ENCODE results near the gene CUX1. TPM values are rescaled to one million over a fixed set of nuclear protein-coding genes. Genes with fewer than 3 reads are reported as not detected.

CUX1 gene
- total and polyA plus RNA-seq, 9 donors, result 42.2 to 151 (median 126) TPM

DNA sequence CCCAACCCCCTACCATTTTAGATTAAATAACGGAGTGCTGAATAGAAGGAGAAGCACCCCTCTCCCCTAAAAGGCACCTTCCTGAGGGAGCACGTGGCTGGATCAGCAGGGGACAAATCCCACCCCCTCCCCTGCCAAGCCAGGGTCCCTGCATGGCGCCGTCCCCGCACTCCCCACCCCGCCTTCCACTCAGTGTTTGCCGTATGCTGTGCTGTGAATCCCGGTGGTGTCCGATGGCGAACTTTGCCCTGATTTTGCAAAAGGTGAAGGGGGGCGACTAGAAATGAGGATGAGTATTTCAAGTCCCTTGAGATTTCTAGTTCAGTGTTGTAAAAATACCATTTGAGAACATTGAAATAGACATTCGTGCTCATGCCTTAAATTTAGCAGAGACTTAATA, 385.8 kb downstream of the CUX1 start:
- intact Hi-C loops (cut with DNase I), result no loop called here
- DNase-seq, result no peak
- Histone ChIP-seq H3K27me3 (no peaks in the 10 kb centered on the region), H3K27ac (no peak overlapping the region), H3K36me3 (no peaks in the 10 kb centered on the region), H3K9me3 (no peaks in the 10 kb centered on the region), H3K4me3 (no peak overlapping the region), H3K4me1 (ENCODE audit: insufficient read depth) (no peaks in the 10 kb centered on the region)
- TF ChIP-seq EP300 (IDR thresholded peaks at IDR 0.05), result no peak
- TF ChIP-seq POLR2A (IDR thresholded peaks at IDR 0.05), result no peak
- TF ChIP-seq, protein P1, sequence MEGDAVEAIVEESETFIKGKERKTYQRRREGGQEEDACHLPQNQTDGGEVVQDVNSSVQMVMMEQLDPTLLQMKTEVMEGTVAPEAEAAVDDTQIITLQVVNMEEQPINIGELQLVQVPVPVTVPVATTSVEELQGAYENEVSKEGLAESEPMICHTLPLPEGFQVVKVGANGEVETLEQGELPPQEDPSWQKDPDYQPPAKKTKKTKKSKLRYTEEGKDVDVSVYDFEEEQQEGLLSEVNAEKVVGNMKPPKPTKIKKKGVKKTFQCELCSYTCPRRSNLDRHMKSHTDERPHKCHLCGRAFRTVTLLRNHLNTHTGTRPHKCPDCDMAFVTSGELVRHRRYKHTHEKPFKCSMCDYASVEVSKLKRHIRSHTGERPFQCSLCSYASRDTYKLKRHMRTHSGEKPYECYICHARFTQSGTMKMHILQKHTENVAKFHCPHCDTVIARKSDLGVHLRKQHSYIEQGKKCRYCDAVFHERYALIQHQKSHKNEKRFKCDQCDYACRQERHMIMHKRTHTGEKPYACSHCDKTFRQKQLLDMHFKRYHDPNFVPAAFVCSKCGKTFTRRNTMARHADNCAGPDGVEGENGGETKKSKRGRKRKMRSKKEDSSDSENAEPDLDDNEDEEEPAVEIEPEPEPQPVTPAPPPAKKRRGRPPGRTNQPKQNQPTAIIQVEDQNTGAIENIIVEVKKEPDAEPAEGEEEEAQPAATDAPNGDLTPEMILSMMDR (IDR thresholded peaks at IDR 0.05), result no peak
- 76 to 80% (median 77%) methylated on average over 12 of the region's 12 CpGs for WGBS, 3 donors

DNA sequence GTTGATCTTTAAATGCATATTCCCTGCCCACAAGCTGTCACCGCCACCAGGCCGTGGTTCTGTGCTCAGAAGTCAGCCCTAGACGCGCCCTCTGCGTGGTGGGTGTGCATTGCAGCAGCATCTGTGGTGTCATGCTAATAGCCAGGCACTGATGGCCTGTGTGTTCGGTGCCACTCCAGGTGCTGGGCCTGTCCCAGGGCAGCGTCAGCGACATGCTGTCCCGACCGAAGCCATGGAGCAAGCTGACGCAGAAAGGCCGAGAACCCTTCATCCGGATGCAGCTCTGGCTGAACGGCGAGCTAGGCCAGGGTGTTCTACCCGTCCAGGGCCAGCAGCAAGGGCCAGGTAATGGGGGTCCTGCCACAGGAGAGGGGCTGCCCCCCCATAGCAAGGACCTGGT, 386.8 kb downstream of the CUX1 start:
- Histone ChIP-seq H3K9me3 (no peaks in the 10 kb centered on the region), H3K4me3 (no peak overlapping the region), H3K4me1 (ENCODE audit: insufficient read depth) (no peaks in the 10 kb centered on the region), H3K27me3 (no peaks in the 10 kb centered on the region), H3K27ac (no peak overlapping the region), H3K36me3 (no peaks in the 10 kb centered on the region)
- WGBS, 3 donors, result 92 to 97% (median 96%) methylated on average over 7 to 16 of the region's 16 CpGs
- no peak for DNase-seq
- TF ChIP-seq POLR2A (IDR thresholded peaks at IDR 0.05) (no peak), EP300 (IDR thresholded peaks at IDR 0.05) (no peak)
- TF ChIP-seq, protein P1 (IDR thresholded peaks at IDR 0.05), result no peak
- intact Hi-C loops (cut with DNase I), result no loop called here

DNA sequence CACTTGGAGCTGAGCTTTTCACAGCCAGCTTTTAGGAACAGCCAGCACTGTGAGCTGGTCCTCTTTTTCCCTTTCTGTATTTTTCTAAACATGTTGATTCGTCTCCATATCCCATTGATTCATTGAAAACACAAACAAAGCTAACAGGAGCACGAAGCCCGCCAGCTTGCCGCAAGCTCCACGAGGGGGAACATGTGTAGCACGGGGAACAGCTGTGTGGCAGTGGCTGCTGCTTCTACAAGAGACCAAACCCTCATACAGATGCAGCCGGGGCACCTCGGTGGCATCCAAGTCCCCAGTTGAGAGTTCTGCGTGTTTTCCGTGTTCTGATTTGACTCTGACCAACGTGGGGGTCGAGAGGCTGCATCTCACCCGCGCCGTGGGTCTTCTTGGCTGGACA, 388.5 kb downstream of the CUX1 start:
- intact Hi-C loops (cut with DNase I), result no loop called here
- DNase-seq, result no peak
- Histone ChIP-seq H3K9me3 (no peaks in the 10 kb centered on the region), H3K4me3 (no peak overlapping the region), H3K27me3 (no peaks in the 10 kb centered on the region), H3K36me3 (no peaks in the 10 kb centered on the region), H3K27ac (no peak overlapping the region), H3K4me1 (ENCODE audit: insufficient read depth) (no peaks in the 10 kb centered on the region)
- TF ChIP-seq, protein P1 (IDR thresholded peaks at IDR 0.05), result no peak
- no peak for TF ChIP-seq POLR2A (IDR thresholded peaks at IDR 0.05)
- TF ChIP-seq EP300 (IDR thresholded peaks at IDR 0.05), result no peak
- WGBS, 3 donors, result 87 to 95% (median 90%) methylated on average over 15 of the region's 15 CpGs

DNA sequence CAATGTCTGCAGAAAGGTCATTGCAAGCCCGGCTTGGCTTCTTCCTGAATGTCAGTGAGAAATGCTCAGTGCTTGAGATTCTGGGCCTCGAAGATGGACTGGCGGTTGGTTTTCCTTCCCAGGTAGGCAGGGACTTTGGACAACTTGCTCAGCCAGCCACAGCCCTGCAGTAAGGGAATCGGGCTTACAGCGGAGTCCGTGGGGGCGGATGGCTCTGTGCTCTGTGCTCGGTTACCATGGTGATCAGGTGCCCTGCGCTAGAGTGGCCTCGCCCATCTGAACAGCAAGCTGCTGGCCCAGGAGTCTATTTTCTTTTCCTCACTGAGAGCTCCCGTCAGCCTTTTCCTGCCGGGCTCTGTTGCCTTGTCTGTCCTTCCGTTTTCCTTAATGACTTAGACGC, 391.4 kb downstream of the CUX1 start:
- Histone ChIP-seq H3K36me3 (no peaks in the 10 kb centered on the region), H3K4me1 (ENCODE audit: insufficient read depth) (no peaks in the 10 kb centered on the region), H3K27ac (no peak overlapping the region), H3K27me3 (no peaks in the 10 kb centered on the region), H3K9me3 (no peaks in the 10 kb centered on the region), H3K4me3 (no peak overlapping the region)
- DNase-seq, result no peak
- intact Hi-C loops (cut with DNase I), result no loop called here
- TF ChIP-seq EP300 (IDR thresholded peaks at IDR 0.05) (no peak), POLR2A (IDR thresholded peaks at IDR 0.05) (no peak)
- TF ChIP-seq, protein P1 (IDR thresholded peaks at IDR 0.05), result no peak
- 85 to 90% (median 87%) methylated on average over 14 of the region's 14 CpGs for WGBS, 3 donors

Measured in ovary (tissue), 9 donors.